ENCODE measurements around the gene ADISSP. TPM values are rescaled to one million over a fixed set of nuclear protein-coding genes. Genes with fewer than 3 reads are reported as not detected.

ADISSP gene
- total and polyA plus RNA-seq, 2 experiments from 2014 or later: 86.6 to 126 TPM

- Histone ChIP-seq H3K9me2 (ENCODE audit: insufficient read depth) (no peaks in the 10 kb centered on the region), H3K4me3 (peak within 1 kb of the TSS; percentile 61), H3K36me3 (ENCODE audit: insufficient read depth) (no peaks in the 10 kb centered on the region), H4K20me1 (replicated peaks; ENCODE audit: insufficient read depth) (no peaks in the 10 kb centered on the region), H3K79me2 (replicated peaks; ENCODE audit: insufficient read depth) (no peaks in the 10 kb centered on the region), H3K27me3 (ENCODE audit: insufficient read depth) (peaks cover 30% of the 10 kb centered on the region), H3K4me2 (peak within 1 kb of the TSS; percentile 81), H3F3A (replicated peaks; ENCODE audit: low read depth) (no peaks in the 10 kb centered on the region), H3K27ac (ENCODE audit: low read depth) (no peak within 1 kb of the TSS), H3K4me1 (ENCODE audit: insufficient read depth) (peaks cover 13% of the 10 kb centered on the region), H2AFZ (peak within 1 kb of the TSS; percentile 86)
- H3K36me3 Mint-ChIP-seq (ENCODE audit: low read depth): no peaks in the 10 kb centered on the region; the same call in 2 of the 3 replicates
- DNase-seq (ENCODE audit: low spot score) (peak; percentile 79), ATAC-seq (peak; percentile 67)
- peak within 1 kb of the TSS; percentile 58 for H3K4me3 Mint-ChIP-seq
- no peaks in the 10 kb centered on the region; the same call in 2 of the 3 replicates for H3K9me3 Mint-ChIP-seq
- H3K27me3 Mint-ChIP-seq (ENCODE audit: insufficient read depth, low read depth, poor library complexity): peaks cover 31% of the 10 kb centered on the region
- TF ChIP-seq CTCF (conservative IDR thresholded peaks at IDR 0.05; ENCODE audit: low read depth in 2 of 2) (no peak), JUNB (IDR thresholded peaks at IDR 0.05; ENCODE audit: unreplicated experiment) (no peak)
- peaks cover 14% of the 10 kb centered on the region for H3K4me1 Mint-ChIP-seq
- H3K27ac Mint-ChIP-seq: no peak within 1 kb of the TSS
Observed at GRCh38 chr20:3732327-3733118, 35.0 kb downstream of the ADISSP start, which contains the start of gene HSPA12B. Gene HSPA12B (plus strand): TSS chr20:3732685. CDS start chr20:3738675, 5,990 bp downstream.

- no peaks in the 10 kb centered on the region; the same call in 2 of the 3 replicates for H3K36me3 Mint-ChIP-seq (ENCODE audit: low read depth)
- Histone ChIP-seq H3K27me3 (ENCODE audit: insufficient read depth) (peaks cover 36% of the 10 kb centered on the region), H3K27ac (ENCODE audit: low read depth) (no peak overlapping the region), H3F3A (replicated peaks; ENCODE audit: low read depth) (no peaks in the 10 kb centered on the region), H3K36me3 (ENCODE audit: insufficient read depth) (no peaks in the 10 kb centered on the region), H3K4me2 (peak overlapping the region; percentile 68), H3K4me1 (ENCODE audit: insufficient read depth) (peaks cover 13% of the 10 kb centered on the region), H2AFZ (peak overlapping the region; percentile 85), H3K79me2 (replicated peaks; ENCODE audit: insufficient read depth) (no peaks in the 10 kb centered on the region), H3K4me3 (peak overlapping the region; percentile 61; the same call in 1 of the 2 replicates), H3K9me2 (ENCODE audit: insufficient read depth) (no peaks in the 10 kb centered on the region), H4K20me1 (replicated peaks; ENCODE audit: insufficient read depth) (no peaks in the 10 kb centered on the region)
- no peak overlapping the region for H3K27ac Mint-ChIP-seq
- no peaks in the 10 kb centered on the region; the same call in 1 of the 3 replicates for H3K9me3 Mint-ChIP-seq
- peaks cover 19% of the 10 kb centered on the region for H3K4me1 Mint-ChIP-seq
- peaks cover 32% of the 10 kb centered on the region for H3K27me3 Mint-ChIP-seq (ENCODE audit: insufficient read depth, low read depth, poor library complexity)
- DNase-seq (ENCODE audit: low spot score) (peak; percentile 54), ATAC-seq (peak; percentile 42)
- H3K4me3 Mint-ChIP-seq: peak overlapping the region; percentile 41; the same call in 1 of the 3 replicates
- TF ChIP-seq REST (IDR thresholded peaks at IDR 0.05; ENCODE audit: unreplicated experiment) (no peak), ZNF331 (CRISPR knock-in tag; IDR thresholded peaks at IDR 0.05; ENCODE audit: low read depth) (no peak), EZH2 (IDR thresholded peaks at IDR 0.05; ENCODE audit: low read depth, unreplicated experiment) (no peak), ZNF114 (CRISPR knock-in tag; IDR thresholded peaks at IDR 0.05) (no peak), EZH2phosphoT487 (IDR thresholded peaks at IDR 0.05; ENCODE audit: unreplicated experiment) (no peak), JUNB (IDR thresholded peaks at IDR 0.05; ENCODE audit: unreplicated experiment) (no peak), CREB1 (CRISPR knock-in tag; IDR thresholded peaks at IDR 0.05; ENCODE audit: low read depth) (no peak), POLR2AphosphoS5 (IDR thresholded peaks at IDR 0.05; ENCODE audit: low read depth) (no peak), NANOG (IDR thresholded peaks at IDR 0.05; ENCODE audit: borderline replicate concordance) (no peak), CTCF (conservative IDR thresholded peaks at IDR 0.05; ENCODE audit: low read depth in 2 of 2) (no peak), ETS1 (IDR thresholded peaks at IDR 0.05) (no peak)
Observed at GRCh38 chr20:3731944-3732326, 35.6 kb downstream of the ADISSP start.

Measured in GM23338 (cell line).